Mesenchymal stem cell (in vitro differentiated cells and primary cell): Measurements from ENCODE around the gene WDR89.
"Not testable (repeated sequence)": the region's sequence is repeated elsewhere in the genome, so short reads cannot be mapped to it uniquely, and the experiment has no call there.

Experiments
- DNase-seq: peaks from one replicate; pipeline ENCODE4 v3.0.0-alpha.2; 2013
- H2AFZ ChIP-seq: one replicate; pipeline ENCODE4 v1.6.1; 2013; ENCODE audit warnings: low read depth, mild to moderate bottlenecking, control low read depth, inconsistent platforms, low read length, moderate library complexity
- H2AK5ac ChIP-seq: 2 replicates; pipeline ENCODE4 v1.6.1; 2013; ENCODE audit warnings: low read length, moderate library complexity, mild to moderate bottlenecking, inconsistent platforms; ENCODE audit not compliant: severe bottlenecking
- H2BK120ac ChIP-seq: one replicate; pipeline ENCODE4 v1.6.1; 2013; ENCODE audit warnings: low read depth, mild to moderate bottlenecking, inconsistent platforms, low read length, moderate library complexity
- H2BK12ac ChIP-seq, 2 experiments: one replicate each; pipeline ENCODE4 v1.6.1; 2013; ENCODE audit warnings: inconsistent platforms in 2 of 2, low read length in 2 of 2, mild to moderate bottlenecking in 2 of 2, moderate library complexity in 2 of 2, control low read depth in 1 of 2
- H2BK15ac ChIP-seq: one replicate; pipeline ENCODE4 v1.6.1; 2013; ENCODE audit warnings: mild to moderate bottlenecking, low read depth, inconsistent platforms; ENCODE audit not compliant: poor library complexity, severe bottlenecking
- H2BK5ac ChIP-seq: 2 replicates; pipeline ENCODE4 v1.6.1; 2013; ENCODE audit warnings: low read depth, mild to moderate bottlenecking, low read length, control low read depth, inconsistent platforms; ENCODE audit not compliant: poor library complexity, severe bottlenecking
- H3K14ac ChIP-seq, 2 experiments: one replicate each; pipeline ENCODE4 v1.6.1; 2013; ENCODE audit warnings: inconsistent platforms in 2 of 2, low read length in 2 of 2, control low read depth in 1 of 2, mild to moderate bottlenecking in 1 of 2, moderate library complexity in 1 of 2
- H3K18ac ChIP-seq, 2 experiments: one replicate each; pipeline ENCODE4 v1.6.1; 2013; ENCODE audit warnings: inconsistent platforms in 2 of 2, low read length in 2 of 2, control low read depth in 1 of 2, low read depth in 1 of 2, mild to moderate bottlenecking in 1 of 2
- H3K23ac ChIP-seq, 2 experiments: one replicate each; pipeline ENCODE4 v1.6.1; 2013; ENCODE audit warnings: inconsistent platforms in 2 of 2, low read length in 2 of 2, mild to moderate bottlenecking in 2 of 2, moderate library complexity in 2 of 2, control low read depth in 1 of 2
- H3K27ac ChIP-seq: 2 replicates; pipeline ENCODE4 v1.5.1; 2013; ENCODE audit warnings: mild to moderate bottlenecking, moderate library complexity, low read length, control low read depth, inconsistent platforms; ENCODE audit not compliant: poor library complexity, severe bottlenecking
- H3K27me3 ChIP-seq, 2 experiments: 2 replicates each; pipeline versions ENCODE4 v1.6.1 to v1.7.0; 2013; ENCODE audit warnings: low read length in 2 of 2, mild to moderate bottlenecking in 2 of 2, moderate library complexity in 2 of 2, control low read depth in 1 of 2, inconsistent platforms in 1 of 2; ENCODE audit not compliant: control insufficient read depth in 1 of 2, insufficient read depth in 1 of 2
- H3K36me3 ChIP-seq, 2 experiments: 2 replicates each; pipeline versions ENCODE4 v1.6.1 to v1.7.0; 2013; ENCODE audit warnings: low read length in 2 of 2, control low read depth in 1 of 2, inconsistent platforms in 1 of 2, low read depth in 1 of 2, mild to moderate bottlenecking in 1 of 2; ENCODE audit not compliant: insufficient read depth in 2 of 2, control insufficient read depth in 1 of 2
- H3K4ac ChIP-seq, 2 experiments: one replicate each; pipeline ENCODE4 v1.6.1; 2013; ENCODE audit warnings: inconsistent platforms in 2 of 2, low read length in 2 of 2, mild to moderate bottlenecking in 2 of 2, moderate library complexity in 2 of 2, control low read depth in 1 of 2, low read depth in 1 of 2
- H3K4me1 ChIP-seq: 2 replicates; pipeline ENCODE4 v1.6.1; 2013; ENCODE audit warnings: low read depth, low read length, control low read depth; ENCODE audit not compliant: control insufficient read depth, insufficient read depth
- H3K4me2 ChIP-seq: 2 replicates; pipeline ENCODE4 v1.6.1; 2013; ENCODE audit warnings: low read length, mild to moderate bottlenecking, inconsistent platforms; ENCODE audit not compliant: poor library complexity, severe bottlenecking
- H3K4me3 ChIP-seq, 2 experiments: 2 replicates each; pipeline versions ENCODE4 v1.5.1 to v1.7.0; 2013; ENCODE audit warnings: low read length in 2 of 2, mild to moderate bottlenecking in 2 of 2, control low read depth in 1 of 2, low read depth in 1 of 2; ENCODE audit not compliant: insufficient read depth in 1 of 2
- H3K79me1 ChIP-seq: replicated peaks from 2 replicates; pipeline ENCODE4 v1.6.1; 2013; ENCODE audit warnings: mild to moderate bottlenecking, control low read depth, low read length, inconsistent platforms; ENCODE audit not compliant: poor library complexity, severe bottlenecking
- H3K9ac ChIP-seq: 2 replicates; pipeline ENCODE4 v1.7.0; 2013; ENCODE audit warnings: mild to moderate bottlenecking, low read length, moderate library complexity
- H3K9me3 ChIP-seq: 2 replicates; pipeline ENCODE4 v1.7.0; 2013; ENCODE audit warnings: mild to moderate bottlenecking, low read length; ENCODE audit not compliant: control insufficient read depth
- H4K8ac ChIP-seq: one replicate; pipeline ENCODE4 v1.6.1; 2013; ENCODE audit warnings: inconsistent platforms, mild to moderate bottlenecking, low read length, moderate library complexity
- H4K91ac ChIP-seq: one replicate; pipeline ENCODE4 v1.6.1; 2013; ENCODE audit warnings: mild to moderate bottlenecking, low read length, inconsistent platforms
- WGBS: methylation state at CpG from one replicate; pipeline ENCODE4 v1.1.7; 2013; ENCODE audit warnings: mixed read lengths; 5-methylcytosine and 5-hydroxymethylcytosine counted together

WDR89 gene

GRCh38 chr14:63636094-63636635 lies 5.5 kb downstream of the WDR89 start:
- not testable (repeated sequence) for H2AFZ ChIP-seq, H4K91ac ChIP-seq, H3K23ac ChIP-seq, H3K4me3 ChIP-seq, H3K9me3 ChIP-seq, H3K27me3 ChIP-seq, H3K14ac ChIP-seq, H3K4me1 ChIP-seq, H2BK15ac ChIP-seq, H3K4ac ChIP-seq, H3K36me3 ChIP-seq, H3K9ac ChIP-seq, H2BK12ac ChIP-seq, H2AK5ac ChIP-seq, H3K4me2 ChIP-seq, H4K8ac ChIP-seq, H3K27ac ChIP-seq, H2BK120ac ChIP-seq, H2BK5ac ChIP-seq, H3K18ac ChIP-seq, DNase-seq
- H3K79me1 ChIP-seq, result peaks cover 13% of the 10 kb centered on the region
- 96% methylated on average over 4 of the region's 4 CpGs for WGBS

- no peak overlapping the region for H2BK15ac ChIP-seq
- no peak overlapping the region for H3K14ac ChIP-seq
- no peak overlapping the region for H2AFZ ChIP-seq
- H3K9ac ChIP-seq, result no peak overlapping the region
- H2BK12ac ChIP-seq, result no peak overlapping the region
- H3K27me3 ChIP-seq, result no peaks in the 10 kb centered on the region
- H3K36me3 ChIP-seq, result no peaks in the 10 kb centered on the region
- H2BK120ac ChIP-seq, result no peak overlapping the region
- no peaks in the 10 kb centered on the region for H3K4me1 ChIP-seq
- no peak overlapping the region for H3K4me2 ChIP-seq
- no peak overlapping the region for H3K18ac ChIP-seq
- H3K23ac ChIP-seq, result no peak overlapping the region
- H4K8ac ChIP-seq, result no peak overlapping the region
- H3K79me1 ChIP-seq, result peaks cover 20% of the 10 kb centered on the region
- H3K9me3 ChIP-seq, result peaks cover 5% of the 10 kb centered on the region
- H3K4ac ChIP-seq, result no peak overlapping the region
- H3K4me3 ChIP-seq, result no peak overlapping the region
- H4K91ac ChIP-seq, result no peak overlapping the region
- no peak overlapping the region for H2AK5ac ChIP-seq
- H3K27ac ChIP-seq, result no peak overlapping the region
- no peak for DNase-seq
- no peak overlapping the region for H2BK5ac ChIP-seq
- 96% methylated on average over 6 of the region's 7 CpGs for WGBS
Observed at GRCh38 chr14:63633801-63634200, 7.9 kb downstream of the WDR89 start.

- Histone ChIP-seq H3K36me3 (no peaks in the 10 kb centered on the region), H2BK12ac (no peak overlapping the region), H3K14ac (no peak overlapping the region), H3K27ac (no peak overlapping the region), H3K79me1 (peaks cover 20% of the 10 kb centered on the region), H2AFZ (no peak overlapping the region), H2BK5ac (no peak overlapping the region), H3K4me1 (no peaks in the 10 kb centered on the region), H3K4me2 (no peak overlapping the region), H2AK5ac (no peak overlapping the region), H2BK120ac (no peak overlapping the region), H3K27me3 (no peaks in the 10 kb centered on the region), H3K4me3 (no peak overlapping the region), H3K23ac (no peak overlapping the region), H4K91ac (no peak overlapping the region), H4K8ac (no peak overlapping the region), H3K9me3 (peaks cover 5% of the 10 kb centered on the region), H3K4ac (no peak overlapping the region), H3K9ac (no peak overlapping the region), H3K18ac (no peak overlapping the region), H2BK15ac (no peak overlapping the region)
- DNase-seq, result peak; percentile 44
Observed at GRCh38 chr14:63632932-63633514, 8.6 kb downstream of the WDR89 start.

GRCh38 chr14:63624701-63625100 lies 17.0 kb downstream of the WDR89 start:
- H4K8ac ChIP-seq, result no peak overlapping the region
- DNase-seq, result no peak
- H2BK5ac ChIP-seq, result no peak overlapping the region
- no peaks in the 10 kb centered on the region for H3K27me3 ChIP-seq
- H3K23ac ChIP-seq, result no peak overlapping the region
- H3K4me3 ChIP-seq, result no peak overlapping the region
- no peak overlapping the region for H3K4me2 ChIP-seq
- WGBS, result 97% methylated on average over 2 of the region's 4 CpGs
- H3K9ac ChIP-seq, result no peak overlapping the region
- peaks cover 18% of the 10 kb centered on the region for H3K79me1 ChIP-seq
- H3K14ac ChIP-seq, result no peak overlapping the region
- peaks cover 0 to 3% of the 10 kb centered on the region in 2 experiments for H3K36me3 ChIP-seq
- no peaks in the 10 kb centered on the region for H3K9me3 ChIP-seq
- H2BK120ac ChIP-seq, result no peak overlapping the region
- no peak overlapping the region for H2BK12ac ChIP-seq
- H2BK15ac ChIP-seq, result no peak overlapping the region
- H3K4me1 ChIP-seq, result no peaks in the 10 kb centered on the region
- H3K27ac ChIP-seq, result no peak overlapping the region
- H3K4ac ChIP-seq, result no peak overlapping the region
- H4K91ac ChIP-seq, result no peak overlapping the region
- H2AK5ac ChIP-seq, result no peak overlapping the region
- H3K18ac ChIP-seq, result no peak overlapping the region
- no peak overlapping the region for H2AFZ ChIP-seq
